Activated T-helper 2 cell treated with anti-CD3 and anti-CD28 coated beads, Interferon-gamma antibody, Interleukin-2, Interleukin-4, amounts not matched to agents 10 μg/mL and 5 μg/mL and 100 μg/mL, durations not matched to agents 14 hours and 24 hours and 36 hours (primary cell): ENCODE results near the gene ATP4B. TPM values are rescaled to one million over a fixed set of nuclear protein-coding genes. Genes with fewer than 3 reads are reported as not detected.

ENCODE experiments used
- DNase-seq: peaks from one replicate; pipeline ENCODE4 v3.0.0; 2021; ENCODE audit warnings: low spot score
- H3K27ac Mint-ChIP-seq: one replicate; pipeline ENCODE4 v1.8.0; 2021; ENCODE audit warnings: mixed read lengths
- H3K27me3 Mint-ChIP-seq: one replicate; pipeline ENCODE4 v1.8.0; 2021; ENCODE audit warnings: low read depth, mixed read lengths
- H3K36me3 Mint-ChIP-seq: one replicate; pipeline ENCODE4 v1.8.0; 2021; ENCODE audit warnings: low read depth, mixed read lengths
- H3K4me1 Mint-ChIP-seq: one replicate; pipeline ENCODE4 v1.8.0; 2021; ENCODE audit warnings: low read depth, mixed read lengths
- H3K4me3 Mint-ChIP-seq: one replicate; pipeline ENCODE4 v1.8.0; 2021; ENCODE audit warnings: low read depth, mild to moderate bottlenecking, moderate library complexity, mixed read lengths
- H3K9me3 Mint-ChIP-seq: one replicate; pipeline ENCODE4 v1.8.0; 2021; ENCODE audit warnings: mixed read lengths
- intact Hi-C: fragments of 100-400 bp; cut with micrococcal nuclease; formaldehyde crosslinking; loops from one replicate; pipeline ENCODE4 v1.15.1; 2023
- total RNA-seq: library from RNA; stranded (reverse); gene quantifications from 2 replicates; pipeline ENCODE4 v1.2.3, GENCODE V29; 2022

ATP4B gene
- total RNA-seq, 1 donor from 2014 or later: not detected

- H3K4me1 Mint-ChIP-seq: peaks cover 5% of the 10 kb centered on the region
- no peak overlapping the region for H3K27ac Mint-ChIP-seq
- H3K9me3 Mint-ChIP-seq: no peaks in the 10 kb centered on the region
- intact Hi-C loops: no loop called here
- DNase-seq: no peak
- H3K36me3 Mint-ChIP-seq: peaks cover 55% of the 10 kb centered on the region
- H3K4me3 Mint-ChIP-seq: no peak overlapping the region
- H3K27me3 Mint-ChIP-seq: no peaks in the 10 kb centered on the region
Measured at GRCh38 chr13:113601166-113602070, 56.6 kb downstream of the ATP4B start.

GRCh38 chr13:113599391-113599790 is 58.6 kb downstream of the ATP4B start:
- Mint-ChIP-seq H3K4me3 (no peak overlapping the region), H3K27ac (no peak overlapping the region), H3K36me3 (peaks cover 61% of the 10 kb centered on the region), H3K9me3 (no peaks in the 10 kb centered on the region), H3K27me3 (no peaks in the 10 kb centered on the region), H3K4me1 (peaks cover 2% of the 10 kb centered on the region)
- DNase-seq: no peak
- intact Hi-C loops: no loop called here

Other genes with a start within 250 kb of the ATP4B start
- 0.64 TPM in 2 replicates for gene ADPRHL1, start 204.7 kb downstream of the ATP4B start, total RNA-seq
- 22.2 and 25.5 TPM in 2 replicates for gene DCUN1D2, start 167.5 kb downstream of the ATP4B start, total RNA-seq
- 164 and 177 TPM in 2 replicates for gene TFDP1, start 73.4 kb downstream of the ATP4B start, total RNA-seq
- gene GRK1, start 9.0 kb upstream of the ATP4B start, total RNA-seq: 0.09 and 0.11 TPM in 2 replicates
- 2.1 and 2.2 TPM in 2 replicates for gene TMEM255B, start 101.0 kb upstream of the ATP4B start, total RNA-seq
- 0.14 and 0.32 TPM in 2 replicates for gene GAS6, start 205.9 kb upstream of the ATP4B start, total RNA-seq